Kidney (tissue), 14 donors: ENCODE data around the gene TTYH2. TPM values are rescaled to one million over a fixed set of nuclear protein-coding genes. Genes with fewer than 3 reads are reported as not detected.
"Not testable (repeated sequence)": the region's sequence is repeated elsewhere in the genome, so short reads cannot be mapped to it uniquely, and the experiment has no call there.

Source experiments
- DNase-seq, 5 donors: peaks; one replicate each; pipeline ENCODE4 v3.0.0-alpha.2; 2013 to 2020
- FAIRE-seq: peaks from 2 replicates; lab custom pipeline; 2012; peaks lifted over from hg19 to GRCh38; lab: Jason Lieb, UNC
- H3K27ac ChIP-seq, 2 donors: one replicate each; pipeline ENCODE4 v1.7.0; 2013; ENCODE audit warnings: low read depth in 2 of 2, low read length in 2 of 2, inconsistent platforms in 1 of 2
- H3K27me3 ChIP-seq: one replicate; pipeline ENCODE4 v1.7.1; 2013; ENCODE audit warnings: low read length, inconsistent platforms; ENCODE audit not compliant: control insufficient read depth, insufficient read depth
- H3K36me3 ChIP-seq, 3 donors: one replicate each; pipeline versions ENCODE4 v1.7.0 to v1.7.1; 2013; ENCODE audit warnings: low read length in 3 of 3, control low read depth in 1 of 3, inconsistent platforms in 1 of 3; ENCODE audit not compliant: insufficient read depth in 3 of 3, control insufficient read depth in 2 of 3
- H3K4me1 ChIP-seq, 3 donors: one replicate each; pipeline versions ENCODE4 v1.7.0 to v1.7.1; 2013; ENCODE audit warnings: low read length in 3 of 3, inconsistent platforms in 1 of 3, low read depth in 1 of 3; ENCODE audit not compliant: control insufficient read depth in 2 of 3, insufficient read depth in 2 of 3
- H3K4me3 ChIP-seq, 3 donors: one replicate each; pipeline versions ENCODE4 v1.7.0 to v1.8.1; 2013; ENCODE audit warnings: low read length in 3 of 3, control low read depth in 1 of 3, inconsistent platforms in 1 of 3
- H3K9ac ChIP-seq, 3 donors: one replicate each; pipeline versions ENCODE4 v1.7.0 to v1.7.1; 2013; ENCODE audit warnings: low read length in 3 of 3, control low read depth in 1 of 3, inconsistent platforms in 1 of 3
- H3K9me3 ChIP-seq, 3 donors: one replicate each; pipeline versions ENCODE4 v1.7.0 to v1.7.1; 2013; ENCODE audit warnings: low read length in 3 of 3, control low read depth in 1 of 3, inconsistent platforms in 1 of 3; ENCODE audit not compliant: control insufficient read depth in 2 of 3, insufficient read depth in 1 of 3
- CTCF ChIP-seq: IDR thresholded peaks from 3 replicates; pipeline ENCODE4 v1.5.1; 2012; ENCODE audit warnings: mild to moderate bottlenecking, moderate library complexity, borderline replicate concordance; ENCODE audit not compliant: insufficient read depth; ENCODE audit errors: extremely low read depth
- intact Hi-C: fragments of 100-400 bp; cut with DNase I; formaldehyde crosslinking; loops from one replicate; pipeline ENCODE4 v1.11.1; 2022
- polyA plus RNA-seq: library from polyadenylated mRNA; stranded (reverse); fragments of 350-450 nt; fragmentation: Illumina TruSeq; extraction: RNeasy Lipid Tissue Mini Kit (QIAGEN cat#74804); gene quantifications from one replicate; pipeline ENCODE4 v1.2.3, GENCODE V29; 2014; ENCODE audit warnings: low read depth, low replicate concordance; ENCODE audit not compliant: insufficient read depth
- total RNA-seq: library from RNA; stranded (reverse); fragmentation: NEBNext Ultra II Directional; extraction: Animal tissue kit (Norgen Biotek cat#: 25700); gene quantifications from one replicate; pipeline ENCODE4 v1.2.1, GENCODE V29; 2021
- donor health status: control.
- donor health status: control.
- donor health status: control.
- donor health status: control.
- donor health status: control.
- donor health status: DM: yes; HTN: yes; CAD: no.
- donor health status: Normal renal cell carcinoma (clear cell type).

The TTYH2 gene
- total and polyA plus RNA-seq, 2 donors from 2014 or later, result 2.4 to 7.1 TPM

- no peak overlapping the region for H3K9ac ChIP-seq
- H3K9me3 ChIP-seq, result no peaks in the 10 kb centered on the region
- H3K4me3 ChIP-seq, result no peak overlapping the region
- no peak for DNase-seq
- H3K4me1 ChIP-seq, result no peaks in the 10 kb centered on the region
- TF ChIP-seq CTCF, result no peak
- no peak for FAIRE-seq
- intact Hi-C loops, result no loop called here
- no peak overlapping the region for H3K27ac ChIP-seq
- no peaks in the 10 kb centered on the region for H3K27me3 ChIP-seq
- H3K36me3 ChIP-seq, result no peaks in the 10 kb centered on the region
Observed at GRCh38 chr17:74281799-74282198, 68.4 kb downstream of the TTYH2 start.

DNA sequence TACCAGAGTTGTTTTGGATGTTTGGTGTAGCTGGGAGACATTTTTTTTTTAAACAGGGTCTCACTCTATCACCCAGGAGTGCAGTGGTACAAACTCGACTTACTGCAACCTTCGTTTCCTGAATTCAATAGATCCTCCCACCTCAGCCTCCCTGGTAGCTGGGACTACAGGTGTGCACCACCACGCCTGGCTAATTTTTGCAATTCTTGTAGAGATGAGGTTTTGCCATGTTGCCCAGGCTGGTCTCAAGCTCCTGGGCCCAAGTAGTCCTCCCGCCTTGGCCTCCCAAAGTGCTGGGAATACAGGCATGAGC, 68.9 kb downstream of the TTYH2 start:
- H3K9ac ChIP-seq, FAIRE-seq, H3K27me3 ChIP-seq, H3K36me3 ChIP-seq, H3K9me3 ChIP-seq, H3K27ac ChIP-seq, DNase-seq, H3K4me3 ChIP-seq, H3K4me1 ChIP-seq, intact Hi-C loops: not testable (repeated sequence)

DNA sequence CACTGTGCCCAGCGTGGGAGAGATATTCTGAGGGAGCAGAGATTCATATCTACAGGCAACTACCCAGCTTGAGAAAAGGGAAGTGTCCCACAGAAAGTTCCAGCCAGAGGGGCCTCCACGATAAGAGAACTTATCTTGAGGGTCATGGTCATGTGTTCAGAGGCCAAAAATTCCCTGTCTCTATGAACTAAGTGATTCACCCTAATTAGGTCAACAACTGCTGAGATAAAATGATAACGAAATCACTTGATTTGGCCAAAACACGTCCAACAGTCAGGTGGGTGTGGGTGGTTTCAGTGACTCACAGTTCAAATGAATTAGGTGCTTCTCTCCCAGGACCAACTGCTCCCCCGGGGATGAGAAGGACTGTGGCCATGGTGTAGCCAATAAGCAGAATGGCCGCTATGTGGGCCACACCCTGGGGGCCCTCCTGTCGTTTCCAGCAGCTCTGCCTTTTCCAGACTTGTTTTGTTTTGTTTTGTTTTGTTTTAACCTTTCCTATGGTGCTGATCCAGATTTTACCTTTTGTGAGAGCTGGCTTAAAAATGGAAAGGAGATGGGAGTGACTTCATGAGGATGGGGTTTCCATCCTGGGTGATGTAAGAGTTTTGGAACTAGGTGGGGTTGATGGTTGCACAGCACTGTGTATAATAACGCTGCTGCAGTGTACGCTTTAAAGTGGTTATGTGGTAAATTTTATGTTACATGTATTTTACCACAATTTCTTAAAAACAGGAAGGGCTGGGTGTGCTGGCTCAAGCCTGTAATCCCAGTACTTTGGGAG, 69.4 kb downstream of the TTYH2 start:
- intact Hi-C loops, result no loop called here
- no peak for DNase-seq
- FAIRE-seq, result no peak
- no peaks in the 10 kb centered on the region for H3K4me1 ChIP-seq
- H3K9ac ChIP-seq, result no peak overlapping the region
- H3K27me3 ChIP-seq, result no peaks in the 10 kb centered on the region
- no peaks in the 10 kb centered on the region for H3K36me3 ChIP-seq
- no peak overlapping the region for H3K4me3 ChIP-seq
- H3K27ac ChIP-seq, result no peak overlapping the region
- H3K9me3 ChIP-seq, result no peaks in the 10 kb centered on the region
- TF ChIP-seq CTCF, result no peak

DNA sequence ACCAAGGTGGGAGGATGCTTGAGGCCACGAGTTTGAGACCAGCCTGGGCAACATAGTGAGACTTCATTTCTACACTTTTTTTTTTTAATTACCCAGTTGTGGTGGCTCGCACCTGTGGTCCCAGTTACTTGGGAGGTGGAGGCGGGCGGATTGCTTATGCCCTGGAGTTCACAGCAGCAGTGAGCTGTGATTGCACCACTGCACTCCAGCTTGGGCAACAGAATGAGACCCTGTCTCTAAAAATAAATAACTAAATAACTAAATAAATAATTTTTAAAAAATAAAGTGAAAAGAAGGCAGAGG, 70.0 kb downstream of the TTYH2 start:
- DNase-seq (no peak), FAIRE-seq (no peak)
- no peaks in the 10 kb centered on the region for H3K4me1 ChIP-seq
- no peak overlapping the region for H3K27ac ChIP-seq
- H3K4me3 ChIP-seq, result no peak overlapping the region
- TF ChIP-seq CTCF, result no peak
- intact Hi-C loops, result no loop called here
- no peaks in the 10 kb centered on the region for H3K9me3 ChIP-seq
- H3K9ac ChIP-seq, result no peak overlapping the region
- no peaks in the 10 kb centered on the region for H3K36me3 ChIP-seq
- no peaks in the 10 kb centered on the region for H3K27me3 ChIP-seq
